ENCODE data around the gene FNDC3B.

The FNDC3B gene

GRCh38 chr3:172151651-172152649 lies 112.6 kb downstream of the FNDC3B start:
- no peak for DNase-seq (ENCODE audit: low read depth)

- DNase-seq (ENCODE audit: low read depth) = no peak
Measured at GRCh38 chr3:172152874-172153273, 113.5 kb downstream of the FNDC3B start.

- peak; percentile 43 for DNase-seq (ENCODE audit: low read depth)
Measured at GRCh38 chr3:172153335-172153861, 114.0 kb downstream of the FNDC3B start.

- no peak for DNase-seq (ENCODE audit: low read depth)
Measured at GRCh38 chr3:172154768-172155664, 115.6 kb downstream of the FNDC3B start.

GRCh38 chr3:172155897-172156585 lies 116.7 kb downstream of the FNDC3B start:
- no peak for DNase-seq (ENCODE audit: low read depth)

GRCh38 chr3:172156586-172156955 lies 117.2 kb downstream of the FNDC3B start:
- no peak for DNase-seq (ENCODE audit: low read depth)

GRCh38 chr3:172157564-172158258 lies 118.3 kb downstream of the FNDC3B start:
- no peak for DNase-seq (ENCODE audit: low read depth)

GRCh38 chr3:172158741-172159140 lies 119.4 kb downstream of the FNDC3B start:
- DNase-seq (ENCODE audit: low read depth) = no peak

- DNase-seq (ENCODE audit: low read depth) = no peak
Measured at GRCh38 chr3:172159376-172159775, 120.0 kb downstream of the FNDC3B start.

GRCh38 chr3:172159962-172160538 lies 120.7 kb downstream of the FNDC3B start:
- no peak for DNase-seq (ENCODE audit: low read depth)

- no peak for DNase-seq (ENCODE audit: low read depth)
Measured at GRCh38 chr3:172161133-172161789, 121.9 kb downstream of the FNDC3B start.

- DNase-seq (ENCODE audit: low read depth) = no peak
Measured at GRCh38 chr3:172161959-172162358, 122.6 kb downstream of the FNDC3B start.

- no peak for DNase-seq (ENCODE audit: low read depth)
Measured at GRCh38 chr3:172163320-172163719, 123.9 kb downstream of the FNDC3B start.

- DNase-seq (ENCODE audit: low read depth) = no peak
Measured at GRCh38 chr3:172164620-172165362, 125.4 kb downstream of the FNDC3B start.

GRCh38 chr3:172166261-172166660 lies 126.9 kb downstream of the FNDC3B start:
- no peak for DNase-seq (ENCODE audit: low read depth)

GRCh38 chr3:172166890-172167289 lies 127.5 kb downstream of the FNDC3B start:
- no peak for DNase-seq (ENCODE audit: low read depth)

GRCh38 chr3:172167892-172168648 lies 128.7 kb downstream of the FNDC3B start:
- no peak for DNase-seq (ENCODE audit: low read depth)

GRCh38 chr3:172170073-172170709 lies 130.8 kb downstream of the FNDC3B start:
- no peak for DNase-seq (ENCODE audit: low read depth)

All from activated T-cell treated with anti-CD3 and anti-CD28 coated beads for 48 hours (primary cell).